HG02642 (cell line): ENCODE data around the gene KIAA1614.

Experiments used
- ATAC-seq: cut with Tn5 transposase; IDR thresholded peaks from one replicate; pipeline ENCODE4 v1.9.1; 2021; ENCODE audit warnings: mild to moderate bottlenecking; ENCODE audit not compliant: unreplicated experiment, poor library complexity

Gene KIAA1614

GRCh38 chr1:180939073-180939710 lies 26.5 kb downstream of the KIAA1614 start:
- ATAC-seq = no peak

DNA sequence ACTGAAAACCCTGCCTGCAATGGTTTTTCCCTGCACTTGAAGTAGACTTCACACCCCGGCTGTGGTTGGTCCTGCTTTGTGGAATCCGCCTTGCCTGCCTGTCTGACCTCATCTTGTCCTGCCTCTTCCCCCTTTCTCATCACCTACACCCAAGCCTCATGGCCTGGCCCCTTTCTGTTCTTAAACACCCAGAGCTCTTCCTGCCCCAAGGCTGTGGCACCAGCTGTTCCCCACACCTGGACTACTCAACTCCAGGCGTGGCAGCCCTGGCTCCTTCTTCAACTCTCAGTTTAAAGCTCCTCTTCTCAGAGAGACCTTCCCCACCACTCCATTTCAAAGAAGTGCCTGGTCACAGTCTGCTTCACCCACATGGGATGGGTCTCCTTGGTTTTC lies 27.0 kb downstream of the KIAA1614 start:
- no peak for ATAC-seq

GRCh38 chr1:180940445-180940844 lies 27.7 kb downstream of the KIAA1614 start:
- no peak for ATAC-seq

- ATAC-seq = no peak
These were observed 29.0 kb downstream of the KIAA1614 start for GRCh38 chr1:180941518-180942275.

- ATAC-seq = no peak
These were observed 32.5 kb downstream of the KIAA1614 start for GRCh38 chr1:180945151-180945550.

GRCh38 chr1:180945551-180945950 lies 32.9 kb downstream of the KIAA1614 start:
- ATAC-seq = no peak

GRCh38 chr1:180946056-180946455 lies 33.4 kb downstream of the KIAA1614 start:
- no peak for ATAC-seq

GRCh38 chr1:180946541-180947498 lies 34.1 kb downstream of the KIAA1614 start:
- ATAC-seq = no peak

DNA sequence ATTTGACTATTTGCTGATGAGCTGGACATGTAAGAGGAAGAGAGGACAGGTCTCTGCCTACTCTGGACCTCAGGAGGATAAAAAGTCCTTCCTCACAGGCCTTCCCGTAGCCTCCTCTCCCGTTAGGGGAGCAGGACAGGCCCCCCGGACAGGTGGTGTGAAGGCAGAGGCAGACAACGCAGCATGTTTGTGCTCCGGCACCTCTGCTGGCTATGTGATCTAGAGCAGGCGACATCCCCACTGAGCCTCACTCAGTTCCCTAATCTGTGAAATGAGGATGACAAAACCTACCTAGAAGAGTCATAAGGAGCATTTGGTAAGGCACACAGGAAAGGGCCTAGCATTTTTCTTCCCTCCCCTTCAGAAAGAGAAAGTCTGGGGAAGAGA lies 34.8 kb downstream of the KIAA1614 start:
- ATAC-seq = no peak

DNA sequence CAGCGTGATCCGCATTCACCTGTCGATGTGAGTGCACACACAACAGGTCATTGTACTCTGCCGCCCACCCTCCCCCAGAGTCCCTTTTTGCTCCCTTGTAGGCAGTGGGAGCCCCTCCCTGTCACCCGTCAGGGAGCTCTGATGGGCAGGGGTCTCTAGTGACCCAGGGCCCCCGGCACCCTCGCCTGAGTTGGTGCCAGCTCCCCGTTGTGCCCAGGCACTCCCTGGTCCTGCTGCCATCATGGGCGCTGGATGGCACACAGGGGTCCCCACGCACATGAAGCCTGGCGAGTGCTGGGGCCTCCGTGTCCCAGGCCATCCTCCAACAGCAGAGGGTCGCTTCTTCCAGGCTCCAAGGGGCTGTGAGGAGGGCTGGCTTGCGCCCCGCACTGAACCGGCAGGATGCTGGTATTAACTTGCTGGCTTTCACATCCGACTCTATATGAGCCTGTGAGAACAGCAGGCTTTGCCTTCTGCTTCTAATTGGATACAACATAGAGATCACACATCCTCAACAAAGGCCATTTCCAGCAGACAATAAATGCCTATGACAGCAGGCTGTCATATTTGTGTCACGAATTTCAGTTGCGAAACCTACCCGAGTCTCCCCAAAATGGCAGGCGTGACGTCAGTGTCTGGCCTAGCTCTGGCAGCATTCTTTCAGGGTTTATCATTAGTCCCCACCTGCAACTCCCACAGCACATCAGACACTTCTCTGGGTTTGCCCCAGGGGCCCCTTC lies 35.4 kb downstream of the KIAA1614 start:
- ATAC-seq = no peak

GRCh38 chr1:180948641-180949615 lies 36.2 kb downstream of the KIAA1614 start:
- ATAC-seq = no peak

DNA sequence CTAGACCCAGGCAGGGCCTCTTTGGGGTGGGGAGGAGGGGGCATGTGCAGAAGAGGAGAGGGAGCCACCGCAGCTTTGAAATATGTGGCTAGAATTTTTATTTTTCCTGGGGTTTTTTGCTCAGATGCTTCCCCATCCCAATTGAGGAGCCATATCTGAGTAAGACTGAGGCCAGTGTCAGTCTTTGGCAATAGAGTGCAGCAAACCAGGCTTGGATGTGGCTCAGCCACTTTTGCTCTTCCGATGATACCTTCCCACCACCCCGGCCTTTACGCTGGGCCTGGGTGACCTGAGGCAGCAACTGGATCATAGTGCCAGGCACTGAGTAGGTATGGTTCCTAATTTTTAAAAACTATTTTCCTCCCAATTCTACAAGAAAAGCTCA lies 36.9 kb downstream of the KIAA1614 start:
- ATAC-seq = no peak

- ATAC-seq = no peak
These were observed 37.6 kb downstream of the KIAA1614 start for GRCh38 chr1:180950321-180950720.

DNA sequence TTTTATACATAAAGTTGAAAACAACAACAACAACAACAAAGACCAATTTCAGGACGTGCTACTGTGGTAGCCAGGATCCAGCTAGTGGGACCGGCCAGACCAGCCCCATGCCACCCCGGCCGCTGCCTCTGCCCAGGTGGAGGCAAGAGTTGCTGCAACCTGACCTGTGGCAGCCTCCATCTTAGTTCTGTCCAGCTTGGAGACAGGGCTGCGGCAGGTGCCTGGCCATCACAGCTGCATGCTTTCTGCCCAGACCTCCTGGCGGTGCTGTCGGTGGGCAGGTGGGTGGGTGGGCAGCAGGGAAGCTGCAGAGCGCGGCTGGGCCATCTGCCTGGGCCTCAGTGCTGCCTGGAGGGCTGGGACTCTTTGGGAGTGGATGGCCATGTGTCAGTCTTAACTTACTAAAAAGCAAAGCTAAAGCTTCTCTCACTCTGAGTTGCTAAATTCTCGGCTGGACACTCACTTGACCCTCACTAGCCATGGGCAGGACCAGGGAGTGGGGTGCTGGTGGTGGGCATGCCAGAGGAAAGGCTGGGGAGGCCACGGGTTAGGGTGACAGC lies 38.6 kb downstream of the KIAA1614 start:
- ATAC-seq = no peak

GRCh38 chr1:180951836-180952656 lies 39.3 kb downstream of the KIAA1614 start:
- ATAC-seq = no peak

- no peak for ATAC-seq
These were observed 39.9 kb downstream of the KIAA1614 start for GRCh38 chr1:180952657-180953013.

GRCh38 chr1:180953291-180954004 lies 40.8 kb downstream of the KIAA1614 start:
- ATAC-seq = peak; percentile 25
